HG03103 (cell line): ENCODE measurements around the gene ROBO3.

Experiments used
- ATAC-seq: cut with Tn5 transposase; IDR thresholded peaks from one replicate; pipeline ENCODE4 v1.9.1; 2021; ENCODE audit warnings: low read depth; ENCODE audit not compliant: unreplicated experiment

Gene ROBO3

GRCh38 chr11:124874571-124875255, 9.5 kb downstream of the ROBO3 start:
- ATAC-seq = no peak

- ATAC-seq = no peak
Observed at GRCh38 chr11:124875401-124875800, 10.2 kb downstream of the ROBO3 start.

- peak; percentile 92 for ATAC-seq
Observed at GRCh38 chr11:124875943-124876817, 10.9 kb downstream of the ROBO3 start.

- ATAC-seq = no peak
Observed at GRCh38 chr11:124876818-124877630, 11.8 kb downstream of the ROBO3 start.

- no peak for ATAC-seq
Observed at GRCh38 chr11:124877631-124877909, 12.3 kb downstream of the ROBO3 start.

- no peak for ATAC-seq
Observed at GRCh38 chr11:124877910-124878758, 12.9 kb downstream of the ROBO3 start.

- ATAC-seq = no peak
Observed at GRCh38 chr11:124878759-124879492, 13.7 kb downstream of the ROBO3 start.

GRCh38 chr11:124879493-124880289, 14.5 kb downstream of the ROBO3 start:
- no peak for ATAC-seq

- ATAC-seq = no peak
Observed at GRCh38 chr11:124880290-124880611, 15.0 kb downstream of the ROBO3 start.

GRCh38 chr11:124880958-124881357, 15.7 kb downstream of the ROBO3 start:
- no peak for ATAC-seq

GRCh38 chr11:124882339-124883071, 17.3 kb downstream of the ROBO3 start:
- ATAC-seq = no peak

- no peak for ATAC-seq
Observed at GRCh38 chr11:124884340-124884739, 19.1 kb downstream of the ROBO3 start.

GRCh38 chr11:124884869-124885479, 19.7 kb downstream of the ROBO3 start:
- ATAC-seq = no peak

- ATAC-seq = no peak
Observed at GRCh38 chr11:124886476-124886875, 21.2 kb downstream of the ROBO3 start.

- ATAC-seq = no peak
Observed at GRCh38 chr11:124886978-124887666, 21.9 kb downstream of the ROBO3 start.

- ATAC-seq = no peak
Observed at GRCh38 chr11:124887667-124888013, 22.4 kb downstream of the ROBO3 start.
